GM18498 (cell line): ENCODE data around the gene BRCA2.
A peak's percentile ranks its signal among the peaks of the same experiment; 100 is the strongest.

Experiments used
- ATAC-seq: cut with Tn5 transposase; IDR thresholded peaks from one replicate; pipeline ENCODE4 v1.9.1; 2021; ENCODE audit warnings: mild to moderate bottlenecking, moderate library complexity; ENCODE audit not compliant: unreplicated experiment

BRCA2 gene

DNA sequence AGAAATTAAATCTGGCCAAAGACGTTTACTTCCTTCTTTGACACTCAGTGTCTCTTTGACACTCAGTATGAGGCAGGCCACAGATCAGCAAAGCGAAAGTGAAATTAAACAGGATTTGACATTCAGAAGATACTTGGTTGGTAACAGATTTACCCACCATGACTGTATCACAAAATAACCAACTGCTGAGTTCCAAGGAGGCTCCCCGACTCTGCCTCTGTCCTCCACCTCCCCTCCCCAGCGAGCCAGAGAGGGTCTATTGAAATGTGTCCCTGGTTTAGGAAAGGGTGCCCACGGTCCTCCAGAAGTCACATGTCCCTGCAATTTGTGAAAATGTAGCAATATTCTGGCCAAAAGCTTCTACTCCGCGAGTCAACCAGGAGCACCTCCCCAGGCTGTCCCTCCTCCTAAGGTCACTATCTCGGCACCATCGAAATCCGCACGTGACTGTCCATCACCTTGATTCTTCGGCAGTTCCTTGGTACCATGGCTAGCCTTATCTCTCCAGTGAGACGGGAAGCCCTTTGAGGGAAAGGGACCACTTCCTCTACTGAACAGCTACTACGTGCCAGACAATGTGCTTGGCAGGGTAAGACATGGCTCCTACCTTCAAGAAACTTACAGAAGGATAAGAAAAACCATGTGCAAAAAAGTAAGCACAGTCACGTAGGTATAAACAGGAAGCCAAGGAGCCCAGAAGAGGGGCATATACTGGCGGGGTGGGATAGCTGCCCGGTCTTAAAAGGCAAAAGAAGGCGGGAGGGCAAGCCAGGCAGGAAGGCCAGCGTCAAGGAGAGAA lies 111.1 kb downstream of the BRCA2 start:
- ATAC-seq, result peak; percentile 40

DNA sequence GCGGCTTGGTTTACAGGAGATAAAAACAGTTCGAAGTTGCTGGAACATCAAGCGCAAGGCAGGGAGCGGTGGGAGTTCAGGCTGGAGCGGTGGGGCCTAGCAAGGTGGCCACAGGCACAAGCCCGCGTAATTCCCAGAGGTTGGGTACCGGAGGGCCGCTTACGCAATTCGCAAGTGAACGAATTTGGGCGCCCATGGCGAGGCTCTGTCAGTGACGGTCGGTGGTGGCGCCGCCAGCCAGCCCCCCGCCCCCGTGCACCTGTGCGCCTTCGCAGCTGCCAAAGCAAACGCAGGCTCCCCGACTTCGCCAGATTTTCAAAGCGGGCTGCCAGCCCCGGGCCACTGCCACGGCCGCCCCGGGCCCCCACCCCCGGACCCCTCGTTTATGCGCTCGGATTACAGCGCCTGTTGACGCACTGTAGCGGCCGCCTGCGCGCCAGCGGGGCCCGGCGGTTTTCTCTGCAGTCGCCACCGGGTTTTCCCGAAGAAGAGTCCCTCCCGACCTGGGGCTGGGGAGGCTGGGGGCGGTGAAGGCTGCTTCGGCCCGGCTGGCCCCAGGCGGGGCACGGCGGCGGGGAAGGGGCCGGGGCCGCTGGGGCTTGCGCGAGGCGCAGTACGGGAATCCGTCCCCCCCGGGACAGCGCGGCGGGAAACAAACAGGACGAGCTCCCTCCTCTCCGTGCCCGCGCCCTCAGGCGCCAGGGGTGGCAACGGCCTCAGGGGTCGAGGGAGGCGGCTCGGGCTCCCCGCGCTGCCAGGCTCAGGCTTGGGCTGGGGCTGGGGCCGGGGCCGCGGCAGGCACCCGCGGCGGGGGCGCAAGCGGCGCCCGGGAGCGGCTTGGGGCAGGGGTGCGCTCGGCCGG lies 111.9 kb downstream of the BRCA2 start:
- ATAC-seq, result peak; percentile 20

DNA sequence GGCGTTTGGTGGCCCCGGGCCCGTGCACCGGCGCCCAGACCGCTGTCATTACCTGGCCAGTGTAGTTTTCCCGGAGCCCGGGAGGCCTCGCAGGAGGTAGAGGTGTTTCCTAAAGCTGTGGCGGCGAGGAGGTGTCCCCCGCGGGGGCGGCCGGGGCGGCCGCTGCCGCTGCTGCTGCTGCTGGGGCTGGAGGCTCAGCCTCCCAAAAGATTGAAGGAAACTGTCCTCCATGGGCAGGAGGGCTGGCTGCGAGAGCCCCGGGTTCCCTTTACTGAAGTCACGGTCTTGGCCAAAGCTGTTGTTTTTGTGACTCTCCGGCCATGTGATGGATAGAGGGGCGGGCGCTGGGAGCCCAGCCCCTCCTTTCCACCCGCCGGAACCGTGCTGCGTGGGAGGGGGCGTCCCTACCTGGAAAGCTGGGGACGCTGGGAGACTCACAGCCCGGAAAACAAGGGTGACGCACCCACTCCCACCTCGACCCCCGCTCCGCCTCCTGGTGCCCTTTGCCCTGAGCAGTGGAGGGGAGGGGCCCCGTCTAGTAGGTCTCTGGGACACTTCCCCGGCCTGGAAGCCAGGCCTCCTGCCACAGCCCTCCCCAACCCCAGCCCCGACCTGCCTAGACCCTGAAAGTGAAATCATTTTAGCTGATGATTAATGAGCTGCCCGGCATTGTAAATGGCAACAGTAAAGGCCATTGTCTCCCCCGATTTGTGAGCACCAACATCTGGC lies 112.7 kb downstream of the BRCA2 start, which contains the start of gene N4BP2L1:
Gene N4BP2L1, minus strand, starts transcription at position 279 of the 729 bp plus-strand sequence. Its CDS starts 48 bp downstream, at position 231.
- ATAC-seq, result peak; percentile 73

DNA sequence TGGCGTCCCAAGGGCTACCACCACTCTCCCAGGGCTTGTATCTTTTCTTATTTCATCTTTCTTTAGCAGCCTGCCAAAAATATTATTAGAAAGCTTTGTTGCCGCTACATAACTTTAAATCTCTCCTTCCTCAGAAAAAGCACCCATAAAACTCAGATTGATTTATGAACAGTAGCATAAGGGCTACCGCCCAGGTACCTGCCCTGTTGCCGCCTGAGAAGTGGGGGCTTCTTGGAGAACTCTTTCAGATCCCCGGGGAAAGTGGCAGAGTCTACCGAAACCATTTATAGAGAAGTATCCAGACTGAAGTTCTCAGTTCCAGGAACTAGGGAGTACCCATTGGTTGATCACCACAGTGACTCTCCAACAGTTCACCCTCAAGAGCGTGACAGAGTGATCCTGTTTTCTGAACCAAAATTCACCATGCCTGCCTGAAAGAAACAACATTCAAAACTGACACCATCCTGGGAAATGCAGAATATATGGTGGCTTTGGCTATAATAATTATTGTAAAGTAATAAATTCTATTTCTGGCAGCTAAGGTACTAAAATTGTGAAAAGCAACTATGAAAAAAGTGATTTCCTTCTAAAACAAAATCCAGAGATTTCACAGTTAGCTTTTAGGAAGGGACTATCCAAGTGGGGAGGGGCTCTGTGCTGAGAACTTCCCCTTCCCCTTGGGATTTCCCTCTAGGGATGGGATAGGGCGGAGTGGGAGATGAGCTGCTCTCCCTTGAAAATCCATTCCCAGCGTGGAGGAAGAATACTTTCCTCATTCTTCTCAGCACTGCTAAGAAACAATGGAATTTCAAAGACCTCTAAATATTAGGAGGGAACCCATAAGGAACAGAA lies 113.5 kb downstream of the BRCA2 start:
- ATAC-seq, result no peak

DNA sequence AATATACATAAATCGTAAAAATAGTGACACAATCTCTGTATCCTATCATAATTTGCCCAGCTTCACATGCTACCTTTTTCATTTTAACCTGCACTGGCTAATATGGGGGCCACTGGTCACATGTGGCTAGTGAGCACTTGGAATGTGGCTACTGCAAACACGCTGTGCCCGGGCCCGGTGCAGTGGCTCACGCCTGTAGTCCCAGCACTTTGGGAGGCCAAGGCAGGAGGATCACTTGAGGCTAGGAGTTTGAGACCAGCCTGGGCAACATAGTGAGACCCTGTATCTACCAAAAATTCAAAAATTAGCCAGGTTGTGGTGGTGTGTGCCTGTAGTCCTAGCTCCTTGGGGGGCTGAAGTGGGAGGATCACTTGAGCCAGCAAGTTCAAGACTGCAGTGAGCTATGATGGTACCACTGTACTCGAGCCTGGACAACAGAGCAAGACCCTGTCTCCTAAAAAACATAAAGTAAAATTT lies 114.2 kb downstream of the BRCA2 start:
- ATAC-seq, result no peak

DNA sequence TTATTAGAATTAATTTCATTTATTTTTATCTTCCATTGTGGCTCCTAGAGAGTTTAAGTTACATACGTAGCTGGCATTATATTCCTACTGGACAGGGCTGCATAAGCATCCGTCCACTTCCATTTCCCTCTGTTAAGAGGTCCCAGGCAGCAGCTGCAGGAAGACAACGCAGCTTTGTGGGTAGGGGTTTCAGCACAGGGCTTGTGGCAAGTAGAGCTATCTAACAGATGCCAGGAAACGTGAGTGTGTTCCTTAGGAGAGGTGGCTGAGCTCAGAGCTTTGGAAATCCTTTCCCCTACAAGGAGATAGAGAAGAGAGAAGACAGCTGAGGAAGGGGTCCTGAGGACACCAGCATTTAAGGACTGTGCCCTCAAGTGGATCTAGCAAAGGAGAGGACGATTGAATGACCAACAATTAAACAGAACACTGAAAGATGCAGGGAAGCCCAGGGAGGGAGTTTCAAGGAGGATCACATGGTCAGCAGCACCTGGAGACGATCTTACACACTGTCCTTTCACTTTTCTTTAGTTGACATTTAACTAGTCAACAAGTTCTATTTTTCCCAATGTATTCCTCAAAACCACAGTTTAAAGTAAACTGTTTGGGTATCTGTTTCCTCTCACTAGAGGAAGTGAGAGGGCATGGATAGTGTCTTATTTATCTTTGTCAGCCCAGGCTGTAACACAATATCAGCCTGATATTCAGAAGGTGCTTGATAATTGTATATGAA lies 114.9 kb downstream of the BRCA2 start:
- ATAC-seq, result no peak

DNA sequence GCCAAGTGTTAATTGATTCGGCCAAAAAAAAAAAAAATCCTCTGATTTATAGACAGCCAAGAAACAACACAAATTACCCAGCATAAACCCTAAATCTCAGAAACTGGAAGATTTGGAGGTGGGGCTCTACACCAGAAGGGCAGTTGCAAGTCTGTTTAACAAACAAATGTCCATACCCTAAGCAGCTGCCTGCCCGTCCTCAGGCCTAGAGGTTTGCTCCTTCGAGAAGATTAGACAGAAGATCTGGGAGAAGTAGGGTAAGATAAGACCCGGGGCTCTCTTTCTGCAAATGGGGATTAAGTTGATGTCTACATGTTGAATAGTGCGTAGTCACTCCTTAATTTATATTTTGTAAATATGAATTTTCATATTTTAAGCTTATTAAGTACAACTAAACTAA lies 116.1 kb downstream of the BRCA2 start:
- ATAC-seq, result no peak

DNA sequence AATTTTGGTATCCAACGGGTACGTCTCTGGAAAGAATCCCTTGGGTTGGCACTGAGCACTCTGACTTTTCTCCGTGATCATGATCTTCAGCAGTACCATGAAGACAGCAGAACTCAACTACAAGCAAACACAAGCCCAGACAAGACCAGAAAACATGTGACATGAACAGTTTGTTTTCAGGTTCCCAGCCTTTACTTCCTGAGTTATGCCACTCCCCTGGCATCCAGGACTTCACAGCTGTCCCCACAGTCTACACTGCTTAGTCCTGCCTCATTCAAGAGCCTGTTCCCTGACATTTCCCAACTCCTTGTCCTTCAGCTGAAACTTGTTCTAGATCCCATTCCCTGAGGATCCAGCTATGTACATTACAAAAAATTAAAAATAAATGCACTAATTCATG lies 117.5 kb downstream of the BRCA2 start:
- no peak for ATAC-seq

DNA sequence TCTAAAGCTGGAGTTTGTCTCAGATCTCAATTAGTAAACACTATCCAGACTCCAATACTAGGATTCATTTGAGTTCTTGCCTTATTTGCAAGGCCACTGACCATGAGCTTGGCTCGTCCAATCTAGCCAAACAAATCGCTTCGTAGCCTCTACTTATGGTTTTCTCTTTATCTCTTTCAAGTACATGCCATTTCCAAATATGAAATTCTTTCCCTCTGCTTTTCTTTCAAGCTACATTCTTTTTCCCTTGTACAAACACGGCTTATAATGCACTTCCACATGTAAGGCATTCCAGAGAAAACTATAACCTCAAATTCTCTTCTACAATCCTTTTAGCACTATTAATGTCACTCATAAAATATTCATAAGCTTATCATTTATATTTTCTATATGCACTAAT lies 123.6 kb downstream of the BRCA2 start:
- ATAC-seq, result no peak

DNA sequence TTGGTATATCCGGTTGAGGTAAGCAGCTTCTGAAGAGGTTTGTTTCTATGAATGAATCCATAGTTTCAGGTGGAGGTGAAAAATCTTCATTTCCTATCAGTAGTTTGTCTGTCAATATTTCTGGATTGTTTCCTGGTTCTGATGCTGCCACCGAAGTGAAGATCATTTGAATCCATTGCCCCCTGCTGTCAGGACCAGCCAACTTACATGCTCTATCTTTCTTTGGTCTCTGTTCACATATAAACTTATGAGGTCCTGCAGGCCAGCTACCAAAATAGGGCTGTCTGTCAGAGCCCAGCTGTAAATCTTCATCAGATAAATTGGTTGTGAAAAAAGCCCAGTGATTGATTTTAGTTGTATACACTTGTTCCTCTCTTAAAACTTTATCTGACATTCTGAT lies 127.8 kb downstream of the BRCA2 start:
- peak; percentile 77 for ATAC-seq

DNA sequence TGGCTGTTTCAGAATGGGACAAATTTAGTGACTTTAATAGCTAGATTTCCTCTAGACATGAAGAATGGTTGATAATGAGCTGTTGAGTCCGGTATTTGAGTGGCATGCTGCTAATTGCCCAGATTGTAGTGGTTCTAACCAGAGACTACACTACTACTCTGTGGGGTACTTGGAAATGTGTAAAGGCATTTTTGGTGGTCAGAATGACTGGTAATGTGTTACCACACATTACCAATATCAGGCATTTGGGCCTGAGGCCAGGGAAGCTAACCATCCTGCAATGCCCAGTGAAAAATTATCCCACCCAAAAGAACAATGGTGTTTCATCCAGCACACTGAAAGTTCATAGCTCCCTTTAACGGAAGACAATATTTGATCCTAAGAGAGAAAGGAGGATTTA lies 130.2 kb downstream of the BRCA2 start:
- no peak for ATAC-seq

DNA sequence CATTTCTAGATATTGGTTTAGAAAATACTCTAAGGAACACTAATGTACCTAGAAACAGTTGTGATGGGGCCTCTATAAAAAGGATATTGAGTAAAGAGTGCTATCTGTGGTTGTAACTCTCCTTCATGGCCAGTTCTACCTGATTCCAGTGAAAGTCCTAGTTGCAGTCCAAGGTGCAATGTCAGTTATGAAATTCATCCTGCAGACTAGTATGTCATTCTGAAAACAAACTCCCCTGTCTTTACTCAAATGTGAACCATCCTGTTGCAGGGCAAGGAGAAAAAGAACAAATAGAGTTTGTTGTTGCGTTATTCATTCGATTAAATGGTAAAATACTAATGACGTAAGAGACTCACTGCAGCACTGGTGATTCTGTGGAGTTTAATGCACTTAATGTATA lies 130.9 kb downstream of the BRCA2 start:
- ATAC-seq, result no peak

DNA sequence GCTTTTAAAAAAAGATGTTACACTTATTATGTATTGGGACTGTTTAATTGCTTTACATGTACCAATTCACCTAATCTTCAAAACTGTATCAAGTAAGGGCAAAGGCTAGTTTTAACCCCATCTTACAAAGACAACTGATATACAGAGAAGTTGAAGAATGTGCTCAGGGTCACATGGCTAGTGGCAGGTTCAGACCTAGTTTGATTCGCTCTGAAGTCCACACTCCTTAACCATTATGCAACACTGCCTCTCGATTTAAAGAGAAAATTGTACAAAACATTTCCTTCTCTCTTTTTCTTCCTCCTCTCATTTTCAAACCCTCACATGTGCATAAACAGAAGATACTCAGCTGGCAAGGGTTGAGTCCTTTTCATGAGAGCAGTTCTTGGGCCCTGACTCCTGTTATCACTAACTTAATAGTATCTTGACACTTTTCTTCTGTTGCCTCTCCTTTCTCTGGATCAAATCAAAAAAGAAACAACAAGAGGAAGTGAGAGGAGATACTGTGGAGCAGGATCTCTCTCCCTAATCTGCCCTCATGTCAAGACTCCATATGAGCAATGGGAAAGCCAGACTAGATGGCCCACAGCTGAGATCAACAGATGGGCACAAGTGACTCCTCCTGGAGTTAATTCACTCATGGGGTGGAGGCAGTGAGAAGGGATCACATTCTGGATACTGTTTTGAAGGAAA lies 131.6 kb downstream of the BRCA2 start:
- no peak for ATAC-seq

DNA sequence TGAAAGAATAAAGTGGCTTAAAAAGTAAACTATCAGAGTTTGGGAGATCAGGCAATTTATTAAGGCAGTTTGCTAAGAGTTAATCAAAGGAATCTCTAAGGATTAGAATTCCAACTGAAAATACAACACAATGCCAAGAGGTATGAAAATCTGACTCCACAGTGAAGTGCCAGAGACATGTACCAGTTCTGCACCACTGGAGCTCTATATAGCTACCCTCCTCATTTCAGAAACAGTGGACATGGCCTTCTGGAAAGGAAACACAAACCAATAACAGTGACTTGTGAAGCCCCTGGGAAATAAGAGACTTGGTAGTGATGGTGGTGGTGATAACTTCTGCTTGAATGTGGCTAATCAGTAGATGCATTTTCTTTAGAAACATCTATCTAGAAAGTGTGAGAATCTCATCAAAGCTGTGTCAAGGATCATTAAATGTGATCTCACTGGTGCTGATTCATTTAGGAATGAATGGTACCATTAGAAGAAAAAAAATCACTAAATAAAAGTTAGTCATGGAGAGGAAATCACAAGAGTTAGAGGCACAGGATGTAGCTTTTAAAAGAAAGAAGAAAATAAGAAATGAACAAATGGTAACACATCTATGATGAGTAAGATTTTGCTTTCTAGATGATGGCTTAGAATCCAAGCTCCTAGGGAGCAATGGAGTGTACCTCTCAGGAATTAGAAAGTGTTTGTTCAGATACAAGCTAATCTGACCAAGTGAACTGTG lies 132.8 kb downstream of the BRCA2 start:
- ATAC-seq, result no peak

DNA sequence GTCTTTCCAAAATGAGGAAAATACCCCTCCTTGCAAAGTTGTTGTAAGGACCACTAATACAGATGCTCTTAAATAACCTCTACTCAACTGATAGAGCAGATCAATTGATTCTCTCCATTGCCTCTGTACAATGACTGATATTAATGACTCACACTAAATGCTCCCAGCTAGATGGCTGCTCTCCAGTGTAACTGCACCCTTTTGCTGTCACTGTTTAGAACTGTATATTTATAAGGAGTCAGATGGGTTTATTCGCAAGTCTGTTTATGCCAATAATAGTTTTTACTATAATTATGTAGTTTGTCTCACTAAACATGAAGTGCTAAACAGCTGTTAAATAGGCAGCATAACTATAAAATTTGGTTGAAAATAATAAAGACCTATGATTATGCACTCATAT lies 133.7 kb downstream of the BRCA2 start:
- no peak for ATAC-seq
